Keratinocyte (primary cell): ENCODE measurements around the gene TIGAR. TPM values are rescaled to one million over a fixed set of nuclear protein-coding genes. Genes with fewer than 3 reads are reported as not detected.

Experiments used
- DNase-seq: peaks from one replicate; pipeline ENCODE4 v3.0.0-alpha.2; 2011; ENCODE audit warnings: low read depth, missing footprints, low spot score
- FAIRE-seq: peaks from 2 replicates; lab custom pipeline; 2011; peaks lifted over from hg19 to GRCh38; lab: Jason Lieb, UNC
- H2AFZ ChIP-seq: 2 replicates; pipeline ENCODE4 v1.6.0; 2012; ENCODE audit warnings: low read length, control low read depth, inconsistent platforms; ENCODE audit not compliant: control insufficient read depth
- H3K27ac ChIP-seq: 2 replicates; pipeline ENCODE4 v1.5.1; 2011; ENCODE audit warnings: low read length; ENCODE audit not compliant: control insufficient read depth, insufficient read depth
- H3K27me3 ChIP-seq: 3 replicates; pipeline ENCODE4 v1.6.0; 2011; ENCODE audit warnings: low read length; ENCODE audit not compliant: control insufficient read depth, insufficient read depth; ENCODE audit errors: extremely low read depth
- H3K36me3 ChIP-seq, 2 experiments: 2 replicates in 1 of 2; 3 replicates in 1 of 2; pipeline ENCODE4 v1.5.1; 2011; ENCODE audit warnings: low read length in 2 of 2, mild to moderate bottlenecking in 1 of 2; ENCODE audit not compliant: control insufficient read depth in 2 of 2, insufficient read depth in 2 of 2; ENCODE audit errors: extremely low read depth in 1 of 2
- H3K4me1 ChIP-seq: 3 replicates; pipeline ENCODE4 v1.5.1; 2011; ENCODE audit warnings: low read length; ENCODE audit not compliant: control insufficient read depth, insufficient read depth; ENCODE audit errors: extremely low read depth
- H3K4me2 ChIP-seq: 3 replicates; pipeline ENCODE4 v1.6.0; 2011; ENCODE audit warnings: low read depth, low read length; ENCODE audit not compliant: control insufficient read depth, insufficient read depth; ENCODE audit errors: extremely low read depth
- H3K4me3 ChIP-seq, 3 experiments: fragments of 200-600 bp in 1 of 3; sonication (generic) in 1 of 3; 2 replicates in 2 of 3; 3 replicates in 1 of 3; pipeline ENCODE4 v1.5.1; 2011 to 2016; ENCODE audit warnings: low read length in 3 of 3, mild to moderate bottlenecking in 3 of 3, control low read depth in 2 of 3, inconsistent platforms in 1 of 3, low read depth in 1 of 3, mixed read lengths in 1 of 3, mixed run types in 1 of 3, moderate library complexity in 1 of 3; ENCODE audit not compliant: control insufficient read depth in 2 of 3, insufficient read depth in 2 of 3; ENCODE audit errors: extremely low read depth in 1 of 3
- H3K79me2 ChIP-seq: 2 replicates; pipeline ENCODE4 v1.6.0; 2012; ENCODE audit warnings: low read length; ENCODE audit not compliant: control insufficient read depth, insufficient read depth
- H3K9ac ChIP-seq: 3 replicates; pipeline ENCODE4 v1.6.0; 2011; ENCODE audit warnings: low read length; ENCODE audit not compliant: control insufficient read depth, insufficient read depth; ENCODE audit errors: extremely low read depth
- H3K9me1 ChIP-seq: 3 replicates; pipeline ENCODE4 v1.6.0; 2011; ENCODE audit warnings: low read length; ENCODE audit not compliant: control insufficient read depth, insufficient read depth; ENCODE audit errors: extremely low read depth
- H3K9me3 ChIP-seq: 2 replicates; pipeline ENCODE4 v1.5.1; 2012; ENCODE audit warnings: low read depth, low read length; ENCODE audit not compliant: control insufficient read depth
- H4K20me1 ChIP-seq: 3 replicates; pipeline ENCODE4 v1.6.0; 2011; ENCODE audit warnings: low read length; ENCODE audit not compliant: control insufficient read depth, insufficient read depth; ENCODE audit errors: extremely low read depth
- EZH2 ChIP-seq: IDR thresholded peaks from one replicate; pipeline ENCODE4 v1.6.1; 2012; ENCODE audit warnings: inconsistent platforms, mild to moderate bottlenecking, low read length, moderate library complexity
- dilution Hi-C: fragments of 300-500 bp; cut with MboI; formaldehyde crosslinking; loops from one replicate; pipeline ENCODE4 v1.7.0; 2020; ENCODE audit warnings: low sequenced_read_pairs; ENCODE audit not compliant: extremely low pct_ligation_motif_present
- polyA plus RNA-seq, 5 experiments: library from polyadenylated mRNA; depleted of rRNA in 3 of 5; stranded (reverse) in 3 of 5; stranded (forward) in 1 of 5; unstranded in 1 of 5; fragments of >200 nt; gene quantifications; 1 replicate in 1 of 5; 2 replicates in 3 of 5; 3 replicates in 1 of 5; pipeline versions ENCODE4 v1.2.1 to v1.2.3, GENCODE V29; 2011 to 2012; ENCODE audit warnings: missing spikeins in 2 of 5, low read depth in 1 of 5, low replicate concordance in 1 of 5
- TF ChIP-seq, protein P1 (sequence below), 3 experiments: IDR thresholded peaks in 1 of 3; conservative IDR thresholded peaks in 1 of 3; optimal IDR thresholded peaks in 1 of 3; 2 replicates in 2 of 3; 3 replicates in 1 of 3; pipeline versions ENCODE3 to v1.5.1; 2011; ENCODE audit warnings: low read length in 3 of 3, mild to moderate bottlenecking in 3 of 3, moderate library complexity in 2 of 3, control low read depth in 1 of 3, inconsistent platforms in 1 of 3; ENCODE audit not compliant: insufficient read depth in 2 of 3; ENCODE audit errors: extremely low read depth in 1 of 3

TIGAR gene
- polyA plus RNA-seq, 1 donor (not counting 4 experiments of a cell fraction or from before 2014, with no cell fraction given) = 37.3 TPM

DNA sequence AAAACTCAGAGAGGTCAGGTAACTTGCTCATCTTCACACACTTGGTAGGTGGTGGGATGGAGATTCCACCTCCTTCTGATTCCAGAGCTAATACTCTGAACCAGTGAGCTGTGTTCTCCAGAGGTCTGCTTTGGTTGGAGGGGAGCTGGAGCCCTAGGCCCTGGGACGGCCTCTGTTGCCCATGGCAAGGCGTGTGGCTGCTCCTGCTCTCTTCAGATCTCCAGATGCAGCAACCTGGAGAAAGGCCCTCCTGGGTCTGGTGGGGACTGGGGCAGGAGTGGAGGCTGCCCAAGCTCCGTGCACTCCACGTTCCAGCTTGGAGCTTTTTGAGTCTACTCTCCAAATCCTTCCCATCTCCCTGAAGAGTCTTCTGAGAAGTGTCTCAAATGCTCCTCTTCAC, 36.7 kb upstream of the TIGAR start:
- FAIRE-seq (no peak), DNase-seq (no peak)
- Histone ChIP-seq H2AFZ (no peak overlapping the region), H3K27ac (no peak overlapping the region), H3K9me1 (peaks cover 7% of the 10 kb centered on the region), H3K36me3 (peaks cover 84 to 94% of the 10 kb centered on the region in 2 experiments), H3K27me3 (no peaks in the 10 kb centered on the region), H4K20me1 (peaks cover 89% of the 10 kb centered on the region), H3K4me3 (no peak overlapping the region), H3K9me3 (no peaks in the 10 kb centered on the region), H3K4me2 (no peak overlapping the region), H3K79me2 (peaks cover 98% of the 10 kb centered on the region), H3K9ac (no peak overlapping the region), H3K4me1 (no peaks in the 10 kb centered on the region)
- dilution Hi-C loops = no loop called here
- no peak for TF ChIP-seq EZH2
- TF ChIP-seq, protein P1, sequence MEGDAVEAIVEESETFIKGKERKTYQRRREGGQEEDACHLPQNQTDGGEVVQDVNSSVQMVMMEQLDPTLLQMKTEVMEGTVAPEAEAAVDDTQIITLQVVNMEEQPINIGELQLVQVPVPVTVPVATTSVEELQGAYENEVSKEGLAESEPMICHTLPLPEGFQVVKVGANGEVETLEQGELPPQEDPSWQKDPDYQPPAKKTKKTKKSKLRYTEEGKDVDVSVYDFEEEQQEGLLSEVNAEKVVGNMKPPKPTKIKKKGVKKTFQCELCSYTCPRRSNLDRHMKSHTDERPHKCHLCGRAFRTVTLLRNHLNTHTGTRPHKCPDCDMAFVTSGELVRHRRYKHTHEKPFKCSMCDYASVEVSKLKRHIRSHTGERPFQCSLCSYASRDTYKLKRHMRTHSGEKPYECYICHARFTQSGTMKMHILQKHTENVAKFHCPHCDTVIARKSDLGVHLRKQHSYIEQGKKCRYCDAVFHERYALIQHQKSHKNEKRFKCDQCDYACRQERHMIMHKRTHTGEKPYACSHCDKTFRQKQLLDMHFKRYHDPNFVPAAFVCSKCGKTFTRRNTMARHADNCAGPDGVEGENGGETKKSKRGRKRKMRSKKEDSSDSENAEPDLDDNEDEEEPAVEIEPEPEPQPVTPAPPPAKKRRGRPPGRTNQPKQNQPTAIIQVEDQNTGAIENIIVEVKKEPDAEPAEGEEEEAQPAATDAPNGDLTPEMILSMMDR (optimal IDR thresholded peaks at IDR 0.05 in 1 of 3, IDR thresholded peaks at IDR 0.05 in 1 of 3, conservative IDR thresholded peaks at IDR 0.05 in 1 of 3; ENCODE audit: extremely low read depth in 1 of 3, insufficient read depth in 2 of 3, low read length in 3 of 3) = no peak

DNA sequence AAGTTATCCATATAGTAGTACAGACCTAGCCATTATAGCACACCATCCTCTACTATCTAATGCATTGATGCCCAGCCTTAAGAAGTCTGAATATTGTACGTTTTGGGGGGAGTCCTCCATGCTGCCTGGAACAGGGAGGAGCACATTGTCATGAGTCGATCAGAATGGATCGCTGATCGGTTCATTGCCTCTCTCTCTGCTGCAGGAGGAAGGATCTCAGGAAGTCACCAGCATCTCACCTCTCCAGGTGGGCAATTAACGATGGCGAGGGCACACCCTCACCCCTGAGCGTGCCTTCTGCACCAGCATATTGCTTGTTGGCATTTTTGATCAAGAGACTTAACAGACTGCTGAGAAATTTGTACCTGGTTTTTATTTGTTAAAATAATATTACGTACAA, 35.9 kb upstream of the TIGAR start:
- no peak overlapping the region for H2AFZ ChIP-seq
- H3K9me3 ChIP-seq = no peaks in the 10 kb centered on the region
- H3K9me1 ChIP-seq = peaks cover 7% of the 10 kb centered on the region
- no peak for TF ChIP-seq EZH2
- TF ChIP-seq, protein P1 (optimal IDR thresholded peaks at IDR 0.05 in 1 of 3, IDR thresholded peaks at IDR 0.05 in 1 of 3, conservative IDR thresholded peaks at IDR 0.05 in 1 of 3; ENCODE audit: extremely low read depth in 1 of 3, insufficient read depth in 2 of 3, low read length in 3 of 3) = no peak
- peaks cover 86% of the 10 kb centered on the region for H4K20me1 ChIP-seq
- no peaks in the 10 kb centered on the region for H3K4me1 ChIP-seq
- no peak for DNase-seq
- H3K79me2 ChIP-seq = peaks cover 98% of the 10 kb centered on the region
- dilution Hi-C loops = no loop called here
- no peaks in the 10 kb centered on the region for H3K27me3 ChIP-seq
- H3K4me3 ChIP-seq = no peak overlapping the region
- H3K9ac ChIP-seq = no peak overlapping the region
- no peak overlapping the region for H3K27ac ChIP-seq
- H3K4me2 ChIP-seq = no peak overlapping the region
- no peak for FAIRE-seq
- H3K36me3 ChIP-seq = peaks cover 84 to 93% of the 10 kb centered on the region in 2 experiments
